Neural cell (in vitro differentiated cells): ENCODE data around the gene NSFL1C.

Source experiments
- CTCF ChIP-seq: fragments of 450-650 bp; IDR thresholded peaks from 2 replicates; pipeline ENCODE4 v1.5.1; 2014; ENCODE audit warnings: antibody characterized with exemption, mild to moderate bottlenecking, moderate library complexity; ENCODE audit not compliant: poor library complexity, severe bottlenecking
- EP300 ChIP-seq: fragments of 450-650 bp; conservative IDR thresholded peaks from 2 replicates; pipeline ENCODE4 v1.6.1; 2014; ENCODE audit warnings: antibody characterized with exemption, mild to moderate bottlenecking, moderate library complexity; ENCODE audit not compliant: poor library complexity, severe bottlenecking
- EZH2 ChIP-seq: fragments of 200-600, 300-800 bp; shearing (Covaris generic), sonication (generic); IDR thresholded peaks from 2 replicates; pipeline ENCODE4 v1.6.1; 2014; ENCODE audit warnings: antibody characterized with exemption, low read length, borderline replicate concordance, mild to moderate bottlenecking; ENCODE audit not compliant: insufficient read depth, poor library complexity, severe bottlenecking
- MXI1 ChIP-seq: fragments of 450-650 bp; conservative IDR thresholded peaks from 2 replicates; pipeline ENCODE4 v1.6.1; 2014; ENCODE audit warnings: antibody characterized with exemption, mild to moderate bottlenecking; ENCODE audit not compliant: poor library complexity, severe bottlenecking
- POLR2AphosphoS5 ChIP-seq: IDR thresholded peaks from 2 replicates; pipeline ENCODE4 v1.6.1; 2012
- RAD21 ChIP-seq: fragments of 450-650 bp; conservative IDR thresholded peaks from 2 replicates; pipeline ENCODE4 v1.6.1; 2014; ENCODE audit warnings: antibody characterized with exemption, mild to moderate bottlenecking, moderate library complexity
- REST ChIP-seq: IDR thresholded peaks from 2 replicates; pipeline ENCODE4 v1.6.1; 2012; ENCODE audit warnings: borderline replicate concordance
- SMC3 ChIP-seq: fragments of 450-650 bp; conservative IDR thresholded peaks from 2 replicates; pipeline ENCODE4 v1.6.1; 2014; ENCODE audit warnings: antibody characterized with exemption, mild to moderate bottlenecking, moderate library complexity; ENCODE audit not compliant: poor library complexity

- TF ChIP-seq CTCF (no peak), RAD21 (no peak), EZH2 (no peak), MXI1 (no peak), REST (no peak), EP300 (no peak), POLR2AphosphoS5 (no peak), SMC3 (no peak)
Observed at GRCh38 chr20:1508574-1508973, 41.9 kb upstream of the NSFL1C start.
